ENCODE data around the gene BLOC1S2.
"Not testable (repeated sequence)": the region's sequence is repeated elsewhere in the genome, so short reads cannot be mapped to it uniquely, and the experiment has no call there.

GRCh38 chr10:100292300-100292699, 5.8 kb upstream of the BLOC1S2 start:
- not testable (repeated sequence) for TF ChIP-seq CTCF (IDR thresholded peaks at IDR 0.05); EP300 (IDR thresholded peaks at IDR 0.05; ENCODE audit: low read depth)

Measured in transverse colon (tissue), 3 donors.